ENCODE data around the gene TYW1.

DNA sequence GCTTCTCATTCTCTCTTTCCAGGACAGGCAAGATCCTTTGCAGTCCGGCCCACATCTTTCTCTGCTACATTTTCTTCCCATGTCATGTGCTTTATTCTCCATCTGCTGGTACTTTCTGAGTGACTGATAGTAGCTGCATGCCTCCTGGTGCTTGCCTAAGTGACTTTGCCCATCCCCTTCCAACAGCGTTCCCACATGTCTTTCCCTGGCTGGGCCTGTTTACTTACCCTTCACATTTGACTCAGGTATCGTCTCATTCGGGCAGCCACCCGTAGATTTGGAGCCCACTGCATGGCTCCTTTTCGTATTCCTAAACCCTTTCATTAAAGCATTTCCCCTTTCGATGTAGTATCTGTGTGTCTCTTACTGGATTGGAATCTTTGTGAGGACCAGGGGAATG is 24.6 kb downstream of the TYW1 start:
- TF ChIP-seq SIN3A (IDR thresholded peaks at IDR 0.05; ENCODE audit: borderline replicate concordance, insufficient read depth, low read length) (no peak), POLR2AphosphoS5 (IDR thresholded peaks at IDR 0.05; ENCODE audit: low read depth, low read length) (no peak), TAF1 (IDR thresholded peaks at IDR 0.05; ENCODE audit: borderline replicate concordance, insufficient read depth, low read length) (no peak)
